NB4 (cell line): ENCODE measurements around the gene LHX5.

ENCODE experiments used
- DNase-seq: peaks from one replicate; pipeline ENCODE4 v3.0.0; 2010; ENCODE audit warnings: low read depth
- H3K4me3 ChIP-seq: one replicate; pipeline ENCODE4 v1.5.1; 2011; ENCODE audit warnings: mild to moderate bottlenecking, low read depth, low read length, moderate library complexity
- CTCF ChIP-seq: IDR thresholded peaks from one replicate; pipeline ENCODE4 v1.5.1; 2012; ENCODE audit warnings: low read depth, low read length
- MAX ChIP-seq: IDR thresholded peaks from 2 replicates; pipeline ENCODE4 v1.6.1; 2011; ENCODE audit warnings: low read depth, low read length
- MYC ChIP-seq: IDR thresholded peaks from 2 replicates; pipeline ENCODE4 v1.6.1; 2011; ENCODE audit warnings: low read depth, low read length
- POLR2A ChIP-seq: IDR thresholded peaks from 2 replicates; pipeline ENCODE4 v1.6.1; 2011; ENCODE audit warnings: mild to moderate bottlenecking; ENCODE audit not compliant: insufficient read length; ENCODE audit errors: extremely low read depth

The LHX5 gene

GRCh38 chr12:113436993-113437728, 34.5 kb downstream of the LHX5 start:
- no peak for TF ChIP-seq CTCF
- TF ChIP-seq MAX, result no peak
- no peak for TF ChIP-seq MYC
- TF ChIP-seq POLR2A, result no peak
- no peak for DNase-seq
- H3K4me3 ChIP-seq, result no peak overlapping the region

- no peak for DNase-seq
- TF ChIP-seq MYC (no peak), POLR2A (no peak), MAX (no peak), CTCF (no peak)
- no peak overlapping the region for H3K4me3 ChIP-seq
Observed at GRCh38 chr12:113436586-113436985, 35.1 kb downstream of the LHX5 start.

- no peak for TF ChIP-seq POLR2A
- TF ChIP-seq CTCF, result no peak
- no peak for DNase-seq
- H3K4me3 ChIP-seq, result no peak overlapping the region
Observed at GRCh38 chr12:113435367-113435766, 36.3 kb downstream of the LHX5 start.

GRCh38 chr12:113432986-113433385, 38.7 kb downstream of the LHX5 start:
- no peak overlapping the region for H3K4me3 ChIP-seq
- TF ChIP-seq POLR2A, result no peak
- TF ChIP-seq MYC, result no peak
- no peak for TF ChIP-seq MAX
- no peak for TF ChIP-seq CTCF
- DNase-seq, result no peak

- DNase-seq, result no peak
- H3K4me3 ChIP-seq, result no peak overlapping the region
- no peak for TF ChIP-seq CTCF
- no peak for TF ChIP-seq MAX
- no peak for TF ChIP-seq POLR2A
- no peak for TF ChIP-seq MYC
Observed at GRCh38 chr12:113428482-113428881, 43.2 kb downstream of the LHX5 start.

- no peak for DNase-seq
- H3K4me3 ChIP-seq, result no peak overlapping the region
- TF ChIP-seq CTCF (no peak), MYC (no peak), POLR2A (no peak), MAX (no peak)
Observed at GRCh38 chr12:113427882-113428281, 43.8 kb downstream of the LHX5 start.
